Keratinocyte (primary cell): ENCODE results near the gene KCNQ4.

Experiments used
- CTCF ChIP-seq, 3 experiments: IDR thresholded peaks in 1 of 3; conservative IDR thresholded peaks in 1 of 3; optimal IDR thresholded peaks in 1 of 3; 2 replicates in 2 of 3; 3 replicates in 1 of 3; pipeline versions ENCODE3 to v1.5.1; 2011; ENCODE audit warnings: low read length in 3 of 3, mild to moderate bottlenecking in 3 of 3, moderate library complexity in 2 of 3, control low read depth in 1 of 3, inconsistent platforms in 1 of 3; ENCODE audit not compliant: insufficient read depth in 2 of 3; ENCODE audit errors: extremely low read depth in 1 of 3
- EZH2 ChIP-seq: IDR thresholded peaks from one replicate; pipeline ENCODE4 v1.6.1; 2012; ENCODE audit warnings: inconsistent platforms, mild to moderate bottlenecking, low read length, moderate library complexity

GRCh38 chr1:40841602-40842001, 58.0 kb downstream of the KCNQ4 start:
- no peak for TF ChIP-seq CTCF (optimal IDR thresholded peaks at IDR 0.05 in 1 of 3, IDR thresholded peaks at IDR 0.05 in 1 of 3, conservative IDR thresholded peaks at IDR 0.05 in 1 of 3; ENCODE audit: extremely low read depth in 1 of 3, insufficient read depth in 2 of 3, low read length in 3 of 3)
- TF ChIP-seq EZH2 = no peak
